SH-SY5Y (cell line): ENCODE data around the gene PTPRT.

Experiments used
- GATA2 ChIP-seq: IDR thresholded peaks from 2 replicates; pipeline ENCODE4 v1.6.1; 2011; ENCODE audit warnings: mild to moderate bottlenecking, low read depth, low read length
- GATA3 ChIP-seq: IDR thresholded peaks from 2 replicates; pipeline ENCODE4 v1.6.1; 2011; ENCODE audit warnings: low read depth, mild to moderate bottlenecking, low read length, moderate library complexity

- no peak for TF ChIP-seq GATA2
- no peak for TF ChIP-seq GATA3
These were observed 977.3 kb downstream of the PTPRT start for GRCh38 chr20:42212391-42212790.
